ENCODE results near the gene LRRC4. TPM values are rescaled to one million over a fixed set of nuclear protein-coding genes. Genes with fewer than 3 reads are reported as not detected.

LRRC4 gene
- total and polyA plus RNA-seq, 12 donors = 0.75 to 7.3 (median 3.1) TPM

- WGBS, 2 donors = 75 to 78% methylated on average over 11 of the region's 11 CpGs
- no peak for TF ChIP-seq CTCF (IDR thresholded peaks at IDR 0.05)
- Histone ChIP-seq H3K27me3 (no peaks in the 10 kb centered on the region), H3K4me1 (peaks cover 16 to 60% (median 48%) of the 10 kb centered on the region in 9 donors), H3K4me3 (no peak overlapping the region), H3K9me3 (no peaks in the 10 kb centered on the region), H3K27ac (peak overlapping the region in 8 of 10 donors; percentile 39 to 81 (median 64)), H3K36me3 (peaks cover 0 to 59% (median 0%) of the 10 kb centered on the region in 9 donors)
- no peak for DNase-seq
- intact Hi-C loops (cut with DNase I) = no loop called here
- no peak for ATAC-seq
Observed at GRCh38 chr7:127996253-127997071, 34.8 kb downstream of the LRRC4 start.

GRCh38 chr7:127995881-127996215, 35.4 kb downstream of the LRRC4 start:
- Histone ChIP-seq H3K36me3 (peaks cover 0 to 65% (median 0%) of the 10 kb centered on the region in 9 donors), H3K27ac (peak overlapping the region; percentile 39 to 81 (median 60)), H3K27me3 (no peaks in the 10 kb centered on the region), H3K9me3 (no peaks in the 10 kb centered on the region), H3K4me3 (no peak overlapping the region), H3K4me1 (peaks cover 16 to 57% (median 43%) of the 10 kb centered on the region in 9 donors)
- WGBS, 2 donors = 45 to 47% methylated on average over 3 of the region's 3 CpGs
- intact Hi-C loops (cut with DNase I) = no loop called here
- peak; percentile 45 to 68 (median 61) for ATAC-seq
- DNase-seq = peak in 1 of 2 donors; percentile 27
- no peak for TF ChIP-seq CTCF (IDR thresholded peaks at IDR 0.05)

- Histone ChIP-seq H3K27ac (peak overlapping the region; percentile 39 to 81 (median 60)), H3K36me3 (peaks cover 0 to 71% (median 0%) of the 10 kb centered on the region in 9 donors), H3K9me3 (no peaks in the 10 kb centered on the region), H3K4me1 (peaks cover 16 to 52% (median 40%) of the 10 kb centered on the region in 9 donors), H3K27me3 (no peaks in the 10 kb centered on the region), H3K4me3 (no peak overlapping the region)
- ATAC-seq (peak; percentile 65 to 88 (median 84)), DNase-seq (peak in 1 of 2 donors; percentile 30)
- no peak for TF ChIP-seq CTCF (IDR thresholded peaks at IDR 0.05)
- intact Hi-C loops (cut with DNase I) = no loop called here
- WGBS, 2 donors = 30 to 35% methylated on average over 3 of the region's 3 CpGs
Observed at GRCh38 chr7:127995156-127995880, 35.9 kb downstream of the LRRC4 start.

- Histone ChIP-seq H3K4me1 (peaks cover 16 to 51% (median 39%) of the 10 kb centered on the region in 9 donors), H3K4me3 (no peak overlapping the region), H3K27ac (no peak overlapping the region), H3K36me3 (peaks cover 0 to 71% (median 0%) of the 10 kb centered on the region in 9 donors), H3K9me3 (no peaks in the 10 kb centered on the region), H3K27me3 (no peaks in the 10 kb centered on the region)
- ATAC-seq = no peak
- no peak for DNase-seq
- WGBS, 2 donors = 83 to 88% methylated on average over 5 of the region's 5 CpGs
- intact Hi-C loops (cut with DNase I) = no loop called here
- no peak for TF ChIP-seq CTCF (IDR thresholded peaks at IDR 0.05)
Observed at GRCh38 chr7:127993987-127994386, 37.2 kb downstream of the LRRC4 start.
